ENCODE results near the gene RESF1.

Gene RESF1

GRCh38 chr12:31958569-31959160, 550 bp upstream of the RESF1 start:
- no peak for DNase-seq

- DNase-seq, result peak in 53 of 58 donors; percentile 27 to 83 (median 67)
These were observed 631 bp downstream of the RESF1 start for GRCh38 chr12:31959701-31960391.

- no peak for DNase-seq
These were observed 1.9 kb downstream of the RESF1 start for GRCh38 chr12:31961137-31961536.

GRCh38 chr12:31962076-31962475, 2.9 kb downstream of the RESF1 start:
- no peak for DNase-seq

- DNase-seq, result no peak
These were observed 5.1 kb downstream of the RESF1 start for GRCh38 chr12:31964280-31964679.

GRCh38 chr12:31965090-31965489, 5.9 kb downstream of the RESF1 start:
- no peak for DNase-seq

GRCh38 chr12:31966558-31967205, 7.5 kb downstream of the RESF1 start:
- no peak for DNase-seq

- peak in 1 of 58 donors; percentile 3 for DNase-seq
These were observed 8.3 kb downstream of the RESF1 start for GRCh38 chr12:31967539-31967938.

GRCh38 chr12:31970199-31970598, 11.0 kb downstream of the RESF1 start:
- DNase-seq, result no peak

- no peak for DNase-seq
These were observed 14.6 kb downstream of the RESF1 start for GRCh38 chr12:31973818-31974217.

- DNase-seq, result no peak
These were observed 15.5 kb downstream of the RESF1 start for GRCh38 chr12:31974673-31975072.

- no peak for DNase-seq
These were observed 25.8 kb downstream of the RESF1 start for GRCh38 chr12:31984806-31985591.

- no peak for DNase-seq
These were observed 26.6 kb downstream of the RESF1 start for GRCh38 chr12:31985832-31986231.

GRCh38 chr12:31989571-31990362, 30.6 kb downstream of the RESF1 start:
- DNase-seq, result no peak

GRCh38 chr12:31991146-31991545, 31.9 kb downstream of the RESF1 start:
- DNase-seq, result no peak

GRCh38 chr12:31991815-31992214, 32.6 kb downstream of the RESF1 start:
- DNase-seq, result no peak

GRCh38 chr12:31999692-32000091, 40.5 kb downstream of the RESF1 start:
- DNase-seq, result no peak

- no peak for DNase-seq
These were observed 41.3 kb downstream of the RESF1 start for GRCh38 chr12:32000373-32001005.

- peak in 3 of 58 donors; percentile 1 to 14 (median 8) for DNase-seq
These were observed 43.8 kb downstream of the RESF1 start for GRCh38 chr12:32002848-32003493.

- no peak for DNase-seq
These were observed 44.4 kb downstream of the RESF1 start for GRCh38 chr12:32003654-32004053.
